OCI-LY1 (cell line): ENCODE results near the gene FBXW8.

Experiments used
- H2AFZ ChIP-seq: fragments of 200-600 bp; sonication (generic), shearing (Covaris generic); 2 replicates; pipeline ENCODE4 v1.6.0; 2014; ENCODE audit warnings: antibody characterized with exemption, mild to moderate bottlenecking, low read length
- H3F3A ChIP-seq: fragments of 200-600 bp; sonication (generic), shearing (Covaris generic); 2 replicates; pipeline ENCODE4 v1.6.0; 2014; ENCODE audit warnings: mild to moderate bottlenecking, antibody characterized with exemption, low read length, moderate library complexity; ENCODE audit not compliant: insufficient read depth
- H3K27ac ChIP-seq: fragments of 200-600 bp; sonication (generic); 2 replicates; pipeline ENCODE4 v1.5.1; 2014; ENCODE audit warnings: low read length, mixed run types, mild to moderate bottlenecking, low read depth; ENCODE audit not compliant: poor library complexity, severe bottlenecking
- H3K27me3 ChIP-seq: fragments of 200-600 bp; sonication (generic); 2 replicates; pipeline ENCODE4 v1.6.0; 2014; ENCODE audit warnings: antibody characterized with exemption, mild to moderate bottlenecking, low read length, moderate library complexity; ENCODE audit not compliant: insufficient read depth
- H3K36me3 ChIP-seq: fragments of 200-600 bp; sonication (generic); 2 replicates; pipeline ENCODE4 v1.6.1; 2014; ENCODE audit warnings: mild to moderate bottlenecking, antibody characterized with exemption, low read length, moderate library complexity, mixed read lengths; ENCODE audit not compliant: insufficient read depth
- H3K4me1 ChIP-seq: fragments of 200-600 bp; sonication (generic); 2 replicates; pipeline ENCODE4 v1.5.1; 2014; ENCODE audit warnings: mild to moderate bottlenecking, low read length, moderate library complexity; ENCODE audit not compliant: insufficient read depth, severe bottlenecking
- H3K4me2 ChIP-seq: fragments of 200-600 bp; sonication (generic), shearing (Covaris generic); 2 replicates; pipeline ENCODE4 v1.6.1; 2014; ENCODE audit warnings: low read length
- H3K4me3 ChIP-seq: fragments of 200-600 bp; sonication (generic); 2 replicates; pipeline ENCODE4 v1.5.1; 2014; ENCODE audit warnings: low read length, low read depth, mild to moderate bottlenecking, mixed read lengths; ENCODE audit not compliant: poor library complexity, severe bottlenecking
- H3K79me2 ChIP-seq: fragments of 200-600 bp; shearing (Covaris generic); 2 replicates; pipeline ENCODE4 v1.6.1; 2016; ENCODE audit warnings: mixed run types, low read length, mixed read lengths; ENCODE audit not compliant: insufficient read depth
- H3K9ac ChIP-seq: fragments of 200-600 bp; sonication (generic), shearing (Covaris generic); 2 replicates; pipeline ENCODE4 v1.6.1; 2014; ENCODE audit warnings: mild to moderate bottlenecking, low read length, mixed read lengths
- H3K9me2 ChIP-seq: fragments of 200-600 bp; sonication (generic), shearing (Covaris generic); 2 replicates; pipeline ENCODE4 v1.6.1; 2014; ENCODE audit warnings: low read depth, mild to moderate bottlenecking, low read length, mixed read lengths
- H3K9me3 ChIP-seq: fragments of 200-600 bp; shearing (Covaris generic); 2 replicates; pipeline ENCODE4 v1.6.1; 2014; ENCODE audit warnings: low read length, mixed read lengths
- H4K20me1 ChIP-seq: fragments of 200-600 bp; sonication (generic), shearing (Covaris generic); 2 replicates; pipeline ENCODE4 v1.6.0; 2016; ENCODE audit warnings: mild to moderate bottlenecking, low read length; ENCODE audit not compliant: insufficient read depth
- EZH2 ChIP-seq: fragments of 200-600 bp; sonication (generic), shearing (Covaris generic); IDR thresholded peaks from 2 replicates; pipeline ENCODE4 v1.8.0; 2017; ENCODE audit warnings: borderline replicate concordance, mixed run types, mild to moderate bottlenecking, antibody characterized with exemption, low read length, moderate library complexity, mixed read lengths
- TF ChIP-seq, protein P1 (sequence below): fragments of 200-600 bp; sonication (generic), shearing (Covaris generic); IDR thresholded peaks from 2 replicates; pipeline ENCODE4 v1.5.1; 2017; ENCODE audit warnings: mild to moderate bottlenecking, antibody characterized with exemption, low read length, moderate library complexity, mixed read lengths

The FBXW8 gene

DNA sequence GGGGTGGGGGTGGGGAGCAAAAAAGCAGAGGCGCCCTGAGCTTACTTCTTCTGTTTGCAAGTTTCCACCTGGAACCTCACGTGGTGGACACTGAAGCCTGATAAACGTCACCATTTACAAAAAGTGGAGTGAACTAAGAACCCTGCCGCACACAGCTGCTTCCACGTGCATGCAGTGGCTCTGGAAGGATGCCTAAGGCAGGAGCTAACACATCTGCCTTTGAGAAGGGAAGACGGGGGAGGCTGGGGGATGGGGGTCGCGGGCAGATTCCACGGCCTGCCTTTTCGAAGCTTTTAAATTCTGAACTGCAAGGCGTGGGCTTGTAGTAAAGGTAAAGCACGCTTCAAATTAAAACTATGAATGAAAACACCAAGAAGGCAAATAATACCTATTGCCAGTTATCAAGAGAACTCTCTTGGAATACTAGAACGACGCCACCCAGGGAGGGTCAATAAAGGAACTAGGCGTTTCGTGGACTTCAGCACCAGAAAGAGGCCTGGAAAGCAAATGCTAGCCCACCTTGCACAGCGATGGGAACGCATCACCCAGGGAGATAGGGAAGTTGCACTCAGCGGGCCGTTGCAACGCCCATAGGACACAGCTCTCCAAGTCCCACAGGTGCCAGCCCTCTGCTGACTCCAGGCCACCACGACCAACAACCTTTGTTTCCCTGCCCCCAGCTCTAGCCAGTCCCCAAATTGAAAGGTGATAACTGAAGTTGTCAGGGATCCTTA, 126.7 kb downstream of the FBXW8 start:
- H3K9me3 ChIP-seq, result no peaks in the 10 kb centered on the region

DNA sequence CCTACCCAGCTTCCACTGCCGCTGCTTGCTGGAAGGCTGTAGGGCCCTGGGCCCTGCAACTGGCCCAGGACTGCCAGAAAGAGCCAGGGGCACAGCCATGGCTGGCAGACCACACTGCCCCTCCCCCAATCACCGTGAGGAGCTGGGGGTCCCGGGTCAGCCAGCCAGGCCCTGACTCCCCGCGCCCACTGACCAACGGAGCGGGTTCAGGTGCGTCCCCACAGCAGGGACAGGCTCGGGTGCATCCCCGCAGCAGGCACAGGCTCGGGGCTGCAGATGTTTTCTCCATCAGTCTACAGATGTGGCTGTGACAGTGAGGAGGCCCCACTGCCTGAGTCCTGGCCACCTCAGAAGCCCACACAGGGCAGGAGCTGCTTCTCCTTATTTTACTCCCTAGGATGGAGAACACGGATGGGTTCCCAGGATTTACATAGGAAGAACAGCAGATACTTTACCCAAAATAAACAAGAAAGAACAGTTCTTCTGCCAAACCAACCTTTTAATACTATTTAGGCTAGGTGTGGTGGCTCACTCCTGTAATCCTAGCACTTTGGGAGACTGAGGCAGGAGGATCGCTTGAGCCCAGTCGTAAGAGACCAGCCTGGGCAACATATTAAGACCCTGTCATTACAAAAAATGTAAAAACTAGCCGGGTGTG, 127.4 kb downstream of the FBXW8 start:
- Histone ChIP-seq H3K79me2 (no peaks in the 10 kb centered on the region), H2AFZ (no peak overlapping the region), H3K27me3 (peaks cover 10% of the 10 kb centered on the region; the same call in 1 of the 2 replicates), H3K4me3 (no peak overlapping the region), H3K36me3 (no peaks in the 10 kb centered on the region), H4K20me1 (no peaks in the 10 kb centered on the region), H3K4me1 (no peaks in the 10 kb centered on the region), H3K4me2 (no peak overlapping the region), H3K9me2 (no peaks in the 10 kb centered on the region), H3K27ac (no peak overlapping the region), H3K9ac (no peak overlapping the region), H3F3A (no peaks in the 10 kb centered on the region), H3K9me3 (no peaks in the 10 kb centered on the region)
- TF ChIP-seq, protein P1, sequence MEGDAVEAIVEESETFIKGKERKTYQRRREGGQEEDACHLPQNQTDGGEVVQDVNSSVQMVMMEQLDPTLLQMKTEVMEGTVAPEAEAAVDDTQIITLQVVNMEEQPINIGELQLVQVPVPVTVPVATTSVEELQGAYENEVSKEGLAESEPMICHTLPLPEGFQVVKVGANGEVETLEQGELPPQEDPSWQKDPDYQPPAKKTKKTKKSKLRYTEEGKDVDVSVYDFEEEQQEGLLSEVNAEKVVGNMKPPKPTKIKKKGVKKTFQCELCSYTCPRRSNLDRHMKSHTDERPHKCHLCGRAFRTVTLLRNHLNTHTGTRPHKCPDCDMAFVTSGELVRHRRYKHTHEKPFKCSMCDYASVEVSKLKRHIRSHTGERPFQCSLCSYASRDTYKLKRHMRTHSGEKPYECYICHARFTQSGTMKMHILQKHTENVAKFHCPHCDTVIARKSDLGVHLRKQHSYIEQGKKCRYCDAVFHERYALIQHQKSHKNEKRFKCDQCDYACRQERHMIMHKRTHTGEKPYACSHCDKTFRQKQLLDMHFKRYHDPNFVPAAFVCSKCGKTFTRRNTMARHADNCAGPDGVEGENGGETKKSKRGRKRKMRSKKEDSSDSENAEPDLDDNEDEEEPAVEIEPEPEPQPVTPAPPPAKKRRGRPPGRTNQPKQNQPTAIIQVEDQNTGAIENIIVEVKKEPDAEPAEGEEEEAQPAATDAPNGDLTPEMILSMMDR, result no peak
- no peak for TF ChIP-seq EZH2

More for the DNA sequence above, 126.7 kb downstream of the FBXW8 start:
- Histone ChIP-seq H3F3A (no peaks in the 10 kb centered on the region), H3K79me2 (no peaks in the 10 kb centered on the region), H2AFZ (no peak overlapping the region), H4K20me1 (no peaks in the 10 kb centered on the region), H3K36me3 (no peaks in the 10 kb centered on the region), H3K4me2 (no peak overlapping the region), H3K9ac (no peak overlapping the region), H3K27ac (no peak overlapping the region), H3K4me1 (peaks cover 5% of the 10 kb centered on the region), H3K9me2 (no peaks in the 10 kb centered on the region), H3K27me3 (peaks cover 10% of the 10 kb centered on the region; the same call in 1 of the 2 replicates), H3K4me3 (no peak overlapping the region)
- TF ChIP-seq, protein P1, result no peak
- no peak for TF ChIP-seq EZH2

DNA sequence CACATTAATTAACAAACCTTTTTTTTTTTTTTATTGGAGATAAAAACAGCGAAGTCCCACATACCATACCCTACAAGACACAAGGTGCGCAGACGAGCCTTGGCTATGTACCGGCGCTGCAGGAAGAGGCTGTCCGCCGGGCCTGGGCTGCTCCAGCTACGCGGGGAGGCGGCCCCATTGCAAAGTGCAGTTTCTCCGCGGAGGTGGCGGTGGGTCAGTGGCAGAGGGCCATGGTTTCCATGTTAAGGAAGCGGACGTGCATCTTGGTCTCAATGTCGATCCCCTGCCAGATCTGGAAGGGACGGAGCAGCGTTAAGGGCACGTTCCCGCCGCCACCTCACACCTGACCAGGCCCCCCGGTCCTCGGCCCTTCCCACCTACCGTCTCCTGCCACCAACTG, 128.2 kb downstream of the FBXW8 start:
- no peak overlapping the region for H2AFZ ChIP-seq
- no peak overlapping the region for H3K4me3 ChIP-seq
- no peaks in the 10 kb centered on the region for H3F3A ChIP-seq
- H3K4me2 ChIP-seq, result no peak overlapping the region
- H3K9me3 ChIP-seq, result no peaks in the 10 kb centered on the region
- TF ChIP-seq, protein P1, result no peak
- TF ChIP-seq EZH2, result no peak
- H4K20me1 ChIP-seq, result no peaks in the 10 kb centered on the region
- peaks cover 10% of the 10 kb centered on the region; the same call in 1 of the 2 replicates for H3K27me3 ChIP-seq
- H3K27ac ChIP-seq, result no peak overlapping the region
- no peaks in the 10 kb centered on the region for H3K4me1 ChIP-seq
- no peak overlapping the region for H3K9ac ChIP-seq
- no peaks in the 10 kb centered on the region for H3K36me3 ChIP-seq
- H3K9me2 ChIP-seq, result no peaks in the 10 kb centered on the region
- H3K79me2 ChIP-seq, result no peaks in the 10 kb centered on the region
